Small intestine (tissue), 7 donors: Measurements from ENCODE around the gene OR4D9. TPM values are rescaled to one million over a fixed set of nuclear protein-coding genes. Genes with fewer than 3 reads are reported as not detected.
"Not testable (repeated sequence)": the region's sequence is repeated elsewhere in the genome, so short reads cannot be mapped to it uniquely, and the experiment has no call there.

ENCODE experiments used
- DNase-seq, 2 donors: peaks; one replicate each; pipeline versions ENCODE4 v3.0.0 to v3.0.0-alpha.2; 2013
- FAIRE-seq: peaks from 2 replicates; lab custom pipeline; 2012; peaks lifted over from hg19 to GRCh38; lab: Jason Lieb, UNC
- H3K27ac ChIP-seq, 3 donors: one replicate each; pipeline ENCODE4 v1.5.1; 2013; ENCODE audit warnings: low read length in 2 of 3, mild to moderate bottlenecking in 2 of 3, control low read depth in 1 of 3, inconsistent platforms in 1 of 3, low read depth in 1 of 3, moderate library complexity in 1 of 3
- H3K27me3 ChIP-seq, 3 donors: one replicate each; pipeline ENCODE4 v1.6.1; 2013; ENCODE audit warnings: low read length in 3 of 3, inconsistent platforms in 1 of 3; ENCODE audit not compliant: control insufficient read depth in 3 of 3, insufficient read depth in 3 of 3
- H3K36me3 ChIP-seq, 3 donors: one replicate each; pipeline ENCODE4 v1.6.1; 2013; ENCODE audit warnings: low read length in 3 of 3, inconsistent platforms in 1 of 3, low read depth in 1 of 3, mild to moderate bottlenecking in 1 of 3, moderate library complexity in 1 of 3; ENCODE audit not compliant: control insufficient read depth in 3 of 3, insufficient read depth in 2 of 3
- H3K4me1 ChIP-seq, 3 donors: one replicate each; pipeline ENCODE4 v1.6.1; 2013; ENCODE audit warnings: low read length in 2 of 3, inconsistent platforms in 1 of 3, low read depth in 1 of 3, mild to moderate bottlenecking in 1 of 3, moderate library complexity in 1 of 3; ENCODE audit not compliant: control insufficient read depth in 3 of 3, insufficient read depth in 2 of 3
- H3K4me3 ChIP-seq, 3 donors: one replicate each; pipeline ENCODE4 v1.5.1; 2013; ENCODE audit warnings: low read length in 3 of 3, control low read depth in 1 of 3, inconsistent platforms in 1 of 3, low read depth in 1 of 3, mild to moderate bottlenecking in 1 of 3, moderate library complexity in 1 of 3
- H3K9me3 ChIP-seq, 2 donors: one replicate each; pipeline ENCODE4 v1.6.1; 2013; ENCODE audit warnings: low read depth in 1 of 2, low read length in 1 of 2; ENCODE audit not compliant: control insufficient read depth in 2 of 2, insufficient read depth in 1 of 2
- WGBS, 3 donors: extraction: QIAGEN DNeasy Blood & Tissue Kit; methylation state at CpG; one replicate each; pipeline ENCODE4 v1.1.7; 2013; 5-methylcytosine and 5-hydroxymethylcytosine counted together
- polyA plus RNA-seq, 4 donors: library from polyadenylated mRNA; stranded (reverse) in 3 of 4; unstranded in 1 of 4; fragments of 200-250 nt in 3 of 4; fragments of 120-200 nt in 1 of 4; gene quantifications; one replicate each; pipeline versions ENCODE4 v1.2.1 to v1.2.3, GENCODE V29; 2013
- donor health status: healthy with polysubstance abuse.
- donor health status: control.
- donor health status: control.
- donor health status: Bipolar disorder and iron deficiency.
- donor health status: healthy.

OR4D9 gene
- polyA plus RNA-seq, 4 donors = not detected

DNA sequence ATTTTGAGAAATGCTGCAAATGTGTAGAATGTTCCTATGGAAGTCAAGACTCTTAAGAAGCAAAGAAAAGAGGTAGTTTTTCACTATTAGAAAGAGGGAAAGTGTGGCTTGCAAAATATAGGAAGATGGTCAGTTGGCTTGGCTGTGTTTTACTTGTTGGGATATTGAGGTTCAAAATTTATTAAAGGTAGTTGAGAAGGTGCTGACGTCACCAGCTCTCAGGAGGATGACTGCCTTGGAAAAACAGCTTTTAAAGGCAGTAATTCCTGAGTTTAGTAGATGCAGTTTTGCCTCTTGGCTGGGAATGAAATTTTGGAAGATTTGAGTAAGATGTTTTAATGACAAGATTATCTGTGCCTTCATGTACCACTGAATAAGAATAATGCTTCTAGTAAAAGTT, 336 bp downstream of the OR4D9 start:
- Histone ChIP-seq H3K27me3 (no peaks in the 10 kb centered on the region), H3K9me3 (no peaks in the 10 kb centered on the region), H3K27ac (no peak overlapping the region), H3K36me3 (no peaks in the 10 kb centered on the region), H3K4me3 (no peak overlapping the region), H3K4me1 (no peaks in the 10 kb centered on the region)
- no peak for DNase-seq
- no peak for FAIRE-seq
- WGBS, 3 donors = 58 to 84% (median 66%) methylated on average over 1 of the region's 1 CpG

DNA sequence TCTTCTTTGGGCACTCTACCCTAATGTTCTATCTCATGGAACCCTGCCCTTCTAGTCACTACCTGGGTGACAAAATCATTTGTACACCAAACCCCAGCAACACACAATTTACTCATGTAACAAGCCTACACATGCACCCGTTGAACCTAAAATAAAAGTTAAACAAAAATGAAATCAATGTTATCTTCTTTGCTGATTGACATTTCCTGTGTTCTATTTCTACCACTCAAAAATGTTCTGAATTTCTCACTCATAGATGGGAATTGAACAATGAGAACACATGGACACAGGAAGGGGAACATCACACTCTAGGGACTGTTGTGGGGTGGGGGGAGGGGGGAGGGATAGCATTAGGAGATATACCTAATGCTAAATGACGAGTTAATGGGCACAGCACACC, 8.8 kb downstream of the OR4D9 start:
- not testable (repeated sequence) for H3K9me3 ChIP-seq, H3K4me1 ChIP-seq, H3K27ac ChIP-seq, H3K4me3 ChIP-seq, H3K27me3 ChIP-seq, H3K36me3 ChIP-seq, DNase-seq, FAIRE-seq
- WGBS, 3 donors = 61 to 63% (median 62%) methylated on average over 2 of the region's 2 CpGs

DNA sequence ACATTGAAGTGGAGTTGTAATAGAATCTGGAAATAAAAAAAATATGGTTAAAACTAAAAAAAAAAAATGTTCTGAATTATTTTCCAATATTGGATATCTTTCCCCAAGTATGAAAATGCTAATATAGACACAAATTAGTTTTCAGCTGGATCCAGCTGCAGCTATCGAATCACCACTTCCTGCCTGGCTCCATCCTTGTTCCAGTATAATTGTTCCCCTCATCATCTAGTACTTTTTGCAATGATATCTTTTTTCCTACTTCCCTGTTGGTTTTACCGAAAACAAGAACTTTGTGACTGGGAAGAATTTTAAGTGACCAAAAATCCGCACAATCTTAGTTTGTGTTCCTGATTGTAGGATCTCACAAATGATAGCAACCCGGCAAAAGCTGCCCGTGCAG, 9.4 kb downstream of the OR4D9 start:
- H3K4me1 ChIP-seq = no peaks in the 10 kb centered on the region
- H3K9me3 ChIP-seq = no peaks in the 10 kb centered on the region
- H3K27ac ChIP-seq = no peak overlapping the region
- no peaks in the 10 kb centered on the region for H3K27me3 ChIP-seq
- no peaks in the 10 kb centered on the region for H3K36me3 ChIP-seq
- H3K4me3 ChIP-seq = no peak overlapping the region
- FAIRE-seq = no peak
- WGBS, 3 donors = 70 to 86% (median 80%) methylated on average over 5 of the region's 5 CpGs
- no peak for DNase-seq

DNA sequence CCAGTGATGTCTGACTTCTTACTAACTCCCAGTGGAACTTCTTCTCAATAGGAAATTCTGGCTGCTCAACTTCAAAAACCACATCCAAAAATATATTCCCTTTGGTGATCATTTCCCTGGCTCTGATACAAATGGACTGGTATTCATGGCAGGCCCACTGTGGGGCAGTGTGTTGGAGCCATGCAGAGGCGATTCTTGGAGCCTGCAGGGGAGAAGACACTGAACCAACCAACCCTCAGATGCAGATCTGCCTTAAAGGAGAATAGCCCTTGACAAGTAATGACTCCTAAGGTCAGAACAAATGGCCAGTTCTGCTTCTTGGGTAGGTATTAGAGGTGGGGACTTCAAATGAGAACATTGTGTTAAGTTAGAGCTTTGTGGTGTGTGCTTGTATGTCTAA, 12.2 kb downstream of the OR4D9 start:
- DNase-seq = no peak
- WGBS, 3 donors = 17 to 31% (median 23%) methylated on average over 1 of the region's 1 CpG
- no peaks in the 10 kb centered on the region for H3K4me1 ChIP-seq

GRCh38 chr11:59528711-59529110, 17.4 kb downstream of the OR4D9 start:
- Histone ChIP-seq H3K4me3 (no peak overlapping the region), H3K27me3 (no peaks in the 10 kb centered on the region), H3K27ac (no peak overlapping the region), H3K9me3 (no peaks in the 10 kb centered on the region), H3K36me3 (no peaks in the 10 kb centered on the region), H3K4me1 (no peaks in the 10 kb centered on the region)
- DNase-seq = no peak
- FAIRE-seq = no peak
- WGBS, 3 donors = 61 to 81% (median 78%) methylated on average over 7 of the region's 7 CpGs

More for the DNA sequence above, 12.2 kb downstream of the OR4D9 start:
- H3K4me3 ChIP-seq = no peak overlapping the region
- FAIRE-seq = no peak
- no peaks in the 10 kb centered on the region for H3K9me3 ChIP-seq
- H3K27ac ChIP-seq = no peak overlapping the region
- no peaks in the 10 kb centered on the region for H3K27me3 ChIP-seq
- H3K36me3 ChIP-seq = no peaks in the 10 kb centered on the region

GRCh38 chr11:59532620-59533019, 21.3 kb downstream of the OR4D9 start:
- Histone ChIP-seq H3K27me3 (no peaks in the 10 kb centered on the region), H3K27ac (no peak overlapping the region), H3K4me1 (no peaks in the 10 kb centered on the region), H3K9me3 (no peaks in the 10 kb centered on the region), H3K36me3 (no peaks in the 10 kb centered on the region), H3K4me3 (no peak overlapping the region)
- 62 to 78% (median 76%) methylated on average over 2 of the region's 2 CpGs for WGBS, 3 donors
- FAIRE-seq (no peak), DNase-seq (peak in 1 of 2 donors; percentile 23)

DNA sequence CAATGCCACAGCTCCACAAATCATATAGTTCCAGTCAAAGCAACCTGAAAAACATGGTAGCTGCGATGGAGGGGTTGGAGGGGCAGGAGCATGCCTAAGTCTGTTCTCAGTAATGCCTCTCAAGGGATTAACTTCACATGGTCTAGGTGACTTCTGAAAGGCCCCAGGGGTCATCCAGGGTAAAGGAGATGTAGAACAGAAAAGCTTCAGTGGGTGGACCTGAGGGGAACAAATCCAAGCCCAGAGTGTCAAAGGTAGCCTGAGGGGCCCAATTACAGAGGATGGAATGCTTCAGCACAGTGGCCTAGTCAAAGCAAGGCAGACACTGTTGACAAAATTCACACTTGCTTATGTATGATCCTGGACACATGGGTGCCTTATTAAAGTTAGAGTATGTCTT, 23.3 kb downstream of the OR4D9 start:
- H3K36me3 ChIP-seq = no peaks in the 10 kb centered on the region
- no peaks in the 10 kb centered on the region for H3K4me1 ChIP-seq
- WGBS, 3 donors = 92 to 100% (median 95%) methylated on average over 1 of the region's 1 CpG
- H3K4me3 ChIP-seq = no peak overlapping the region
- H3K9me3 ChIP-seq = no peaks in the 10 kb centered on the region
- no peak overlapping the region for H3K27ac ChIP-seq
- FAIRE-seq = no peak
- no peak for DNase-seq
- H3K27me3 ChIP-seq = no peaks in the 10 kb centered on the region

DNA sequence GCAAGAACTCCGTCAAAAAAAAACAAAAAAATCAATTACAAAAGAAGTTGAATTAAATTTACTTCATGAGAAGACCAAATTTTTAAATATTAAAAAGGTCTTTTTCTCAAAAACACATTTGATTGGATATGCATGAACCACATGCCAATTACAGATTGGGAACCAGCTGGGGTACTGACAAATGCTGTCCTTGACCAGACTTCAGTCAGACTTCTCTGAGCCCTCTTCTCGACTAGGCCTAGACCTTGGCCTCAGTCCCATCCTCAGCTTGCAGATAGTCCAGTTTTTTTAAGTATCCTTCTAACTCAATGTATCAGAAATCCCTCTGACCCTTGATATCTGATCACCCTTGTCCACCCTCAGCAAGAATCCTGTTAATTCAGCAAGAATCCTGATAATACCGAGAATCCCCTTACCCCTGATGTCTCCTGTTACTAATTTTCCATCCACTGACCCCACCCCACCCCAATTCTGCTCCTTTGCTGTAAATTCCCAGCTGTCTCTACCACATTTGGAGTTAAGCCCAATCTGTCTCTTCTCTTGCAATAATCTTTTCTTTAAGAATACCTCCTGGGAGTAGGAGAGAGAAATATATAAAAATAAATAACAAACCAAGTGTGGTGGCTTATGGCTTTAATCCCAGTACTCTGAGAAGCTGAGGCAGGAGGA, 30.9 kb downstream of the OR4D9 start:
- Histone ChIP-seq H3K9me3 (no peaks in the 10 kb centered on the region), H3K4me3 (no peak overlapping the region), H3K27ac (no peak overlapping the region), H3K27me3 (no peaks in the 10 kb centered on the region), H3K36me3 (no peaks in the 10 kb centered on the region), H3K4me1 (no peaks in the 10 kb centered on the region)
- 69 to 82% (median 81%) methylated on average over 3 of the region's 3 CpGs for WGBS, 3 donors
- FAIRE-seq (no peak), DNase-seq (no peak)

DNA sequence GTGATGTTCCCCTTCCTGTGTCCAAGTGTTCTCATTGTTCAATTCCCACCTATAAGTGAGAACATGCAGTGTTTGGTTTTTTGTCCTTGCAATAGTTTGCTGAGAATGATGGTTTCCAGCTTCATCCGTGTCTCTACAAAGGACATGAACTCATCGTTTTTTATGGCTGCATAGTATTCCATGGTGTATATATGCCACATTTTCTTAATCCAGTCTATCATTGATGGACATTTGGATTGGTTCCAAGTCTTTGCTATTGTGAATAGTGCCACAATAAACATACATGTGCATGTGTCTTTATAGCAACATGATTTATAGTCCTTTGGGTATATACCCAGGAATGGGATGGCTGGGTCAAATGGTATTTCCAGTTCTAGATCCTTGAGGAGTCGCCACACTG, 32.4 kb downstream of the OR4D9 start:
- H3K4me1 ChIP-seq, FAIRE-seq, H3K27ac ChIP-seq, DNase-seq, H3K4me3 ChIP-seq, H3K27me3 ChIP-seq, H3K36me3 ChIP-seq, H3K9me3 ChIP-seq: not testable (repeated sequence)
- WGBS, 3 donors = 85 to 86% (median 86%) methylated on average over 3 of the region's 3 CpGs
